ENCODE data around the gene SYNPR.

SYNPR gene

GRCh38 chr3:63662011-63662410 lies 383.9 kb downstream of the SYNPR start:
- Histone ChIP-seq H3K4me3 (no peak overlapping the region), H3K9me3 (no peaks in the 10 kb centered on the region), H3K4me1 (no peaks in the 10 kb centered on the region), H3K27me3 (ENCODE audit: low read depth) (no peaks in the 10 kb centered on the region; the same call in 1 of the 2 replicates), H3K36me3 (replicated peaks) (no peaks in the 10 kb centered on the region)
- in situ Hi-C loops (cut with MboI; ENCODE audit: low sequenced_read_pairs), result no loop called here
- no peak for DNase-seq (ENCODE audit: low spot score in 2 of 2)

GRCh38 chr3:63662500-63662899 lies 384.4 kb downstream of the SYNPR start:
- no peaks in the 10 kb centered on the region for H3K4me1 ChIP-seq
- no peaks in the 10 kb centered on the region; the same call in 1 of the 2 replicates for H3K27me3 ChIP-seq (ENCODE audit: low read depth)
- H3K9me3 ChIP-seq, result no peaks in the 10 kb centered on the region
- in situ Hi-C loops (cut with MboI; ENCODE audit: low sequenced_read_pairs), result no loop called here
- H3K36me3 ChIP-seq (replicated peaks), result no peaks in the 10 kb centered on the region
- DNase-seq (ENCODE audit: low spot score in 2 of 2), result no peak
- no peak overlapping the region for H3K4me3 ChIP-seq
